HEK293 (cell line): ENCODE measurements around the gene ADAR.

ENCODE experiments used
- CTCF ChIA-PET: fragments of 350-600 bp; formaldehyde crosslinking; extraction: SDS; loops from one replicate; lab custom pipeline; 2021; ENCODE audit warnings: antibody characterized with exemption; lab: Yijun Ruan, JAX
- POLR2A ChIA-PET: fragments of 300-600 bp; formaldehyde crosslinking; extraction: SDS; loops from one replicate; lab custom pipeline; 2020; ENCODE audit warnings: antibody characterized with exemption, inconsistent platforms; lab: Yijun Ruan, JAX
- H3K27ac ChIP-seq: fragments of 200-500 bp; sonication (Bioruptor generic); 2 replicates; pipeline ENCODE4 v1.5.1; 2014; ENCODE audit warnings: low read depth, low read length, control low read depth, inconsistent platforms; ENCODE audit errors: extremely low read depth
- H3K36me3 ChIP-seq, 2 experiments: fragments of 200-500 bp in 1 of 2; sonication (Bioruptor generic) in 1 of 2; 1 replicate in 1 of 2; 2 replicates in 1 of 2; pipeline ENCODE4 v1.5.1; 2014 to 2017; ENCODE audit warnings: inconsistent platforms in 2 of 2, low read length in 2 of 2; ENCODE audit not compliant: control insufficient read depth in 2 of 2, insufficient read depth in 1 of 2
- H3K4me1 ChIP-seq: fragments of 200-500 bp; sonication (Bioruptor generic); 2 replicates; pipeline ENCODE4 v1.5.1; 2014; ENCODE audit warnings: mild to moderate bottlenecking, low read length, inconsistent platforms; ENCODE audit not compliant: control insufficient read depth, insufficient read depth
- H3K4me3 ChIP-seq: 2 replicates; pipeline ENCODE4 v1.5.1; 2011; ENCODE audit warnings: low read depth, mild to moderate bottlenecking, control low read depth, low read length, moderate library complexity
- H3K9me3 ChIP-seq: fragments of 200-500 bp; sonication (Bioruptor generic); 2 replicates; pipeline ENCODE4 v1.5.1; 2014; ENCODE audit warnings: low read depth, low read length, inconsistent platforms; ENCODE audit not compliant: control insufficient read depth, insufficient read depth
- BCL11B ChIP-seq: fragments of 450-650 bp; formaldehyde crosslinking; IDR thresholded peaks from 2 replicates; pipeline ENCODE4 v1.5.1; 2016; ENCODE audit warnings: low read depth, missing biosample characterization, missing genetic modification characterization
- FEZF1 ChIP-seq: fragments of 450-650 bp; formaldehyde crosslinking; IDR thresholded peaks from 2 replicates; pipeline ENCODE4 v1.5.1; 2016; ENCODE audit warnings: missing biosample characterization, missing genetic modification characterization
- HOXA7 ChIP-seq: sonication (generic); formaldehyde crosslinking; IDR thresholded peaks from 2 replicates; pipeline ENCODE4 v1.8.1; 2022; ENCODE audit warnings: missing genetic modification reagents, borderline replicate concordance
- SP3 ChIP-seq: fragments of 450-650 bp; formaldehyde crosslinking; IDR thresholded peaks from 2 replicates; pipeline ENCODE4 v1.5.1; 2016; ENCODE audit warnings: missing biosample characterization, missing genetic modification characterization
- WT1 ChIP-seq: fragments of 450-650 bp; formaldehyde crosslinking; IDR thresholded peaks from 2 replicates; pipeline ENCODE4 v1.5.1; 2016; ENCODE audit warnings: missing biosample characterization, missing genetic modification characterization
- YY2 ChIP-seq: fragments of 450-650 bp; formaldehyde crosslinking; IDR thresholded peaks from 2 replicates; pipeline ENCODE4 v1.5.1; 2016; ENCODE audit warnings: missing biosample characterization, missing genetic modification characterization
- ZBTB17 ChIP-seq: fragments of 450-650 bp; formaldehyde crosslinking; IDR thresholded peaks from 2 replicates; pipeline ENCODE4 v1.5.1; 2016; ENCODE audit warnings: missing biosample characterization, missing genetic modification characterization
- ZBTB8A ChIP-seq: fragments of 450-650 bp; formaldehyde crosslinking; IDR thresholded peaks from 2 replicates; pipeline ENCODE4 v1.5.1; 2016; ENCODE audit warnings: missing biosample characterization, missing genetic modification characterization
- ZFP37 ChIP-seq: fragments of 450-650 bp; formaldehyde crosslinking; IDR thresholded peaks from 2 replicates; pipeline ENCODE4 v1.5.1; 2016; ENCODE audit warnings: missing biosample characterization, missing genetic modification characterization
- ZNF146 ChIP-seq: fragments of 450-650 bp; formaldehyde crosslinking; IDR thresholded peaks from 2 replicates; pipeline ENCODE4 v1.5.1; 2016; ENCODE audit warnings: missing biosample characterization, missing genetic modification characterization
- ZNF184 ChIP-seq: fragments of 450-650 bp; IDR thresholded peaks from 2 replicates; pipeline ENCODE4 v1.5.1; 2018; ENCODE audit warnings: missing biosample characterization, mild to moderate bottlenecking, missing genetic modification characterization
- ZNF341 ChIP-seq: fragments of 450-650 bp; formaldehyde crosslinking; IDR thresholded peaks from 2 replicates; pipeline ENCODE4; 2016; ENCODE audit warnings: low read depth, missing biosample characterization, missing genetic modification characterization
- ZNF350 ChIP-seq: fragments of 450-650 bp; formaldehyde crosslinking; IDR thresholded peaks from 2 replicates; pipeline ENCODE4 v1.5.0; 2017; ENCODE audit warnings: missing biosample characterization, mild to moderate bottlenecking, missing genetic modification characterization
- ZNF394 ChIP-seq: fragments of 450-650 bp; formaldehyde crosslinking; IDR thresholded peaks from 2 replicates; pipeline ENCODE4 v1.5.1; 2016; ENCODE audit warnings: missing biosample characterization, missing genetic modification characterization, mild to moderate bottlenecking, moderate library complexity, borderline replicate concordance
- ZNF596 ChIP-seq: fragments of 450-650 bp; IDR thresholded peaks from 2 replicates; pipeline ENCODE4 v1.5.0; 2018; ENCODE audit warnings: missing biosample characterization, mild to moderate bottlenecking, missing genetic modification characterization, moderate library complexity
- ZNF621 ChIP-seq: fragments of 450-650 bp; formaldehyde crosslinking; IDR thresholded peaks from 2 replicates; pipeline ENCODE4 v1.5.1; 2017; ENCODE audit warnings: missing biosample characterization, missing genetic modification characterization
- TF ChIP-seq, protein P1 (sequence below): fragments of 450-650 bp; formaldehyde crosslinking; IDR thresholded peaks from 2 replicates; pipeline ENCODE4 v1.5.1; 2016; ENCODE audit warnings: missing biosample characterization, missing genetic modification characterization
- TF ChIP-seq, protein P2 (sequence below): fragments of 450-650 bp; formaldehyde crosslinking; IDR thresholded peaks from 2 replicates; pipeline ENCODE4 v1.5.1; 2017; ENCODE audit warnings: missing biosample characterization, mild to moderate bottlenecking, missing genetic modification characterization, moderate library complexity
- TF ChIP-seq, protein P3 (sequence below): fragments of 450-650 bp; formaldehyde crosslinking; IDR thresholded peaks from 2 replicates; pipeline ENCODE4 v1.5.1; 2016; ENCODE audit warnings: missing biosample characterization, missing genetic modification characterization
- TF ChIP-seq, protein P4 (sequence below): fragments of 450-650 bp; formaldehyde crosslinking; IDR thresholded peaks from 2 replicates; pipeline ENCODE4 v1.5.1; 2016; ENCODE audit warnings: missing biosample characterization, missing genetic modification characterization
- TF ChIP-seq, protein P5 (sequence below): fragments of 450-650 bp; formaldehyde crosslinking; IDR thresholded peaks from 2 replicates; pipeline ENCODE4 v1.5.1; 2016; ENCODE audit warnings: missing biosample characterization, missing genetic modification characterization
- TF ChIP-seq, protein P6 (sequence below): fragments of 450-650 bp; formaldehyde crosslinking; IDR thresholded peaks from 2 replicates; pipeline ENCODE4 v1.5.1; 2016; ENCODE audit warnings: missing biosample characterization, missing genetic modification characterization
- TF ChIP-seq, protein P7 (sequence below): fragments of 450-650 bp; formaldehyde crosslinking; IDR thresholded peaks from 2 replicates; pipeline ENCODE4 v1.5.1; 2016; ENCODE audit warnings: missing biosample characterization, missing genetic modification characterization, low read depth

ADAR gene

DNA sequence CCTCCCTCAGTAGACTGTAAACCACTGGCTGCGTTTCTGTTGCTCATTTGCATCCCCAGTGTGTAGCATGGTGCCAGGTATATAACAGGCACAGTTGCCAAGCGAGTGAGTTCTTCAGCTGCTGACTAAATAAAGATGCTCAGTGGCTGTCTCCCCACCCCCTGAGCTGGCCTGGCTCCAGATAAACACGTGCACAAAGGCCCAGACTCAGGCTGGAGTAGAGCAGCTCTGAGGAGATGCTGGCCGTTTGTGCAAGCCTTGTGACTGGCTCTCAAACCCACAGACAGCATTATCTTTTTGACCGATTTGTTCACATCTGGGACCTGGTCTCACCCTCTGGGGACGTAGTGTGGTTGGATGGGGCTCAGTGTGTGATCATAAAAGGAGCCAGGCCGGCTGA lies 33.3 kb downstream of the ADAR start:
- Histone ChIP-seq H3K4me1 (peaks cover 6% of the 10 kb centered on the region; the same call in 1 of the 2 replicates), H3K36me3 (peaks cover 0 to 30% of the 10 kb centered on the region in 2 experiments; a peak in 1 of 3 replicates), H3K4me3 (no peak overlapping the region), H3K27ac (no peak overlapping the region), H3K9me3 (no peaks in the 10 kb centered on the region)
- POLR2A ChIA-PET: interaction anchor here (0.8 kb wide), 1 partner anchor 33 kb away, joined by 3 read pairs; no protein-coding TSS in a partner anchor
- TF ChIP-seq, protein P1, sequence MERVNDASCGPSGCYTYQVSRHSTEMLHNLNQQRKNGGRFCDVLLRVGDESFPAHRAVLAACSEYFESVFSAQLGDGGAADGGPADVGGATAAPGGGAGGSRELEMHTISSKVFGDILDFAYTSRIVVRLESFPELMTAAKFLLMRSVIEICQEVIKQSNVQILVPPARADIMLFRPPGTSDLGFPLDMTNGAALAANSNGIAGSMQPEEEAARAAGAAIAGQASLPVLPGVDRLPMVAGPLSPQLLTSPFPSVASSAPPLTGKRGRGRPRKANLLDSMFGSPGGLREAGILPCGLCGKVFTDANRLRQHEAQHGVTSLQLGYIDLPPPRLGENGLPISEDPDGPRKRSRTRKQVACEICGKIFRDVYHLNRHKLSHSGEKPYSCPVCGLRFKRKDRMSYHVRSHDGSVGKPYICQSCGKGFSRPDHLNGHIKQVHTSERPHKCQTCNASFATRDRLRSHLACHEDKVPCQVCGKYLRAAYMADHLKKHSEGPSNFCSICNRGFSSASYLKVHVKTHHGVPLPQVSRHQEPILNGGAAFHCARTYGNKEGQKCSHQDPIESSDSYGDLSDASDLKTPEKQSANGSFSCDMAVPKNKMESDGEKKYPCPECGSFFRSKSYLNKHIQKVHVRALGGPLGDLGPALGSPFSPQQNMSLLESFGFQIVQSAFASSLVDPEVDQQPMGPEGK (tag by site-specific recombination): 0 out of 2 replicates have a peak, but pooled peaks have one; percentile 15
- TF ChIP-seq ZNF394: peak; percentile 69; the same call in 1 of the 2 replicates
- no peak for TF ChIP-seq SP3 (tag by site-specific recombination)
- peak; percentile 39; the same call in 1 of the 2 replicates for TF ChIP-seq FEZF1
- TF ChIP-seq ZBTB17: 0 out of 2 replicates have a peak, but pooled peaks have one; percentile 11
- TF ChIP-seq ZFP37 (tag by site-specific recombination): no peak
- TF ChIP-seq, all 188 proteins: peak for 4
- CTCF ChIA-PET: interaction anchor here (1.4 to 3.1 kb wide), 2 partner anchors 15 to 289 kb away, joined by 3 to 18 read pairs; no protein-coding TSS in a partner anchor

DNA sequence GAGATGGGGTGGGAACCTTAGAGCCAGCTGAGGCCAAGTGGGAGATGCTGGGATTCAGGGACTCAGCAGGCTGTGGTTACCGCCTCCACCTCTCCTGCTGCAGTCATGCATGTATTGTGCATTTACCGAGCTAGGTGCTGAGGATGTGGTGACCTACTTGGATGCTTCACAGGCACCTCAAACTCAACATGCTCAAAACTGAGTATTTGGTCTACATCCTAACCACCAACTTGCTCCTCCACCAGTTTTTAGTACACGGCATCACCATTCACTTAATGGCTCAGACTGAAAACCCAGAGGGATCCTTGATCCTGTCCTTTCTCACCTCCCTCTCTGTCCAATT lies 34.8 kb downstream of the ADAR start:
- no peak overlapping the region for H3K27ac ChIP-seq
- H3K36me3 ChIP-seq: peaks cover 0 to 15% of the 10 kb centered on the region in 2 experiments; a peak in 1 of 3 replicates
- ChIA-PET POLR2A (no interaction called here), CTCF (interaction anchor here (1.1 to 3.1 kb wide), 2 partner anchors 13 to 175 kb away, joined by 3 to 18 read pairs; no protein-coding TSS in a partner anchor)
- no peaks in the 10 kb centered on the region for H3K9me3 ChIP-seq
- no peak overlapping the region for H3K4me3 ChIP-seq
- peaks cover 6% of the 10 kb centered on the region; the same call in 1 of the 2 replicates for H3K4me1 ChIP-seq
- TF ChIP-seq ZNF146 (tag by site-specific recombination): no peak
- no peak for TF ChIP-seq YY2 (tag by site-specific recombination)
- TF ChIP-seq, protein P2, sequence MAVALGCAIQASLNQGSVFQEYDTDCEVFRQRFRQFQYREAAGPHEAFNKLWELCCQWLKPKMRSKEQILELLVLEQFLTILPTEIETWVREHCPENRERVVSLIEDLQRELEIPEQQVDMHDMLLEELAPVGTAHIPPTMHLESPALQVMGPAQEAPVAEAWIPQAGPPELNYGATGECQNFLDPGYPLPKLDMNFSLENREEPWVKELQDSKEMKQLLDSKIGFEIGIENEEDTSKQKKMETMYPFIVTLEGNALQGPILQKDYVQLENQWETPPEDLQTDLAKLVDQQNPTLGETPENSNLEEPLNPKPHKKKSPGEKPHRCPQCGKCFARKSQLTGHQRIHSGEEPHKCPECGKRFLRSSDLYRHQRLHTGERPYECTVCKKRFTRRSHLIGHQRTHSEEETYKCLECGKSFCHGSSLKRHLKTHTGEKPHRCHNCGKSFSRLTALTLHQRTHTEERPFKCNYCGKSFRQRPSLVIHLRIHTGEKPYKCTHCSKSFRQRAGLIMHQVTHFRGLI: no peak
- TF ChIP-seq, protein P3, sequence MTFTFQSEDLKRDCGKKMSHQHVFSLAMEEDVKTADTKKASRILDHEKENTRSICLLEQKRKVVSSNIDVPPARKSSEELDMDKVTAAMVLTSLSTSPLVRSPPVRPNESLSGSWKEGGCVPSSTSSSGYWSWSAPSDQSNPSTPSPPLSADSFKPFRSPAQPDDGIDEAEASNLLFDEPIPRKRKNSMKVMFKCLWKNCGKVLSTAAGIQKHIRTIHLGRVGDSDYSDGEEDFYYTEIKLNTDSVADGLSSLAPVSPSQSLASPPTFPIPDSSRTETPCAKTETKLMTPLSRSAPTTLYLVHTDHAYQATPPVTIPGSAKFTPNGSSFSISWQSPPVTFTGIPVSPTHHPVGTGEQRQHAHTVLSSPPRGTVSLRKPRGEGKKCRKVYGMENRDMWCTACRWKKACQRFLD: no peak
- no peak for TF ChIP-seq BCL11B (tag by site-specific recombination)
- no peak for TF ChIP-seq ZNF350 (tag by site-specific recombination)
- no peak for TF ChIP-seq ZNF621
- TF ChIP-seq, protein P4, sequence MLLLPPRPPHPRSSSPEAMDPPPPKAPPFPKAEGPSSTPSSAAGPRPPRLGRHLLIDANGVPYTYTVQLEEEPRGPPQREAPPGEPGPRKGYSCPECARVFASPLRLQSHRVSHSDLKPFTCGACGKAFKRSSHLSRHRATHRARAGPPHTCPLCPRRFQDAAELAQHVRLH (tag by site-specific recombination): no peak
- TF ChIP-seq ZNF341 (tag by site-specific recombination): no peak
- TF ChIP-seq, protein P5, sequence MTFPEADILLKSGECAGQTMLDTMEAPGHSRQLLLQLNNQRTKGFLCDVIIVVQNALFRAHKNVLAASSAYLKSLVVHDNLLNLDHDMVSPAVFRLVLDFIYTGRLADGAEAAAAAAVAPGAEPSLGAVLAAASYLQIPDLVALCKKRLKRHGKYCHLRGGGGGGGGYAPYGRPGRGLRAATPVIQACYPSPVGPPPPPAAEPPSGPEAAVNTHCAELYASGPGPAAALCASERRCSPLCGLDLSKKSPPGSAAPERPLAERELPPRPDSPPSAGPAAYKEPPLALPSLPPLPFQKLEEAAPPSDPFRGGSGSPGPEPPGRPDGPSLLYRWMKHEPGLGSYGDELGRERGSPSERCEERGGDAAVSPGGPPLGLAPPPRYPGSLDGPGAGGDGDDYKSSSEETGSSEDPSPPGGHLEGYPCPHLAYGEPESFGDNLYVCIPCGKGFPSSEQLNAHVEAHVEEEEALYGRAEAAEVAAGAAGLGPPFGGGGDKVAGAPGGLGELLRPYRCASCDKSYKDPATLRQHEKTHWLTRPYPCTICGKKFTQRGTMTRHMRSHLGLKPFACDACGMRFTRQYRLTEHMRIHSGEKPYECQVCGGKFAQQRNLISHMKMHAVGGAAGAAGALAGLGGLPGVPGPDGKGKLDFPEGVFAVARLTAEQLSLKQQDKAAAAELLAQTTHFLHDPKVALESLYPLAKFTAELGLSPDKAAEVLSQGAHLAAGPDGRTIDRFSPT (tag by site-specific recombination): no peak
- TF ChIP-seq WT1 (tag by site-specific recombination): no peak
- TF ChIP-seq, protein P6, sequence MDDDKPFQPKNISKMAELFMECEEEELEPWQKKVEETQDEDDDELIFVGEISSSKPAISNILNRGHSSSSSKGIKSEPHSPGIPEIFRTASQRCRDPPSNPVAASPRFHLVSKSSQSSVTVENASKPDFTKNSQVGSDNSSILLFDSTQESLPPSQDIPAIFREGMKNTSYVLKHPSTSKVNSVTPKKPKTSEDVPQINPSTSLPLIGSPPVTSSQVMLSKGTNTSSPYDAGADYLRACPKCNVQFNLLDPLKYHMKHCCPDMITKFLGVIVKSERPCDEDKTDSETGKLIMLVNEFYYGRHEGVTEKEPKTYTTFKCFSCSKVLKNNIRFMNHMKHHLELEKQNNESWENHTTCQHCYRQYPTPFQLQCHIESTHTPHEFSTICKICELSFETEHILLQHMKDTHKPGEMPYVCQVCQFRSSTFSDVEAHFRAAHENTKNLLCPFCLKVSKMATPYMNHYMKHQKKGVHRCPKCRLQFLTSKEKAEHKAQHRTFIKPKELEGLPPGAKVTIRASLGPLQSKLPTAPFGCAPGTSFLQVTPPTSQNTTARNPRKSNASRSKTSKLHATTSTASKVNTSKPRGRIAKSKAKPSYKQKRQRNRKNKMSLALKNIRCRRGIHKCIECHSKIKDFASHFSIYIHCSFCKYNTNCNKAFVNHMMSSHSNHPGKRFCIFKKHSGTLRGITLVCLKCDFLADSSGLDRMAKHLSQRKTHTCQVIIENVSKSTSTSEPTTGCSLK (tag by site-specific recombination): no peak
- TF ChIP-seq ZBTB8A (tag by site-specific recombination): no peak
- no peak for TF ChIP-seq HOXA7 (CRISPR knock-in tag)
- no peak for TF ChIP-seq ZNF596 (tag by site-specific recombination)
- TF ChIP-seq ZNF184: no peak
- TF ChIP-seq, protein P7, sequence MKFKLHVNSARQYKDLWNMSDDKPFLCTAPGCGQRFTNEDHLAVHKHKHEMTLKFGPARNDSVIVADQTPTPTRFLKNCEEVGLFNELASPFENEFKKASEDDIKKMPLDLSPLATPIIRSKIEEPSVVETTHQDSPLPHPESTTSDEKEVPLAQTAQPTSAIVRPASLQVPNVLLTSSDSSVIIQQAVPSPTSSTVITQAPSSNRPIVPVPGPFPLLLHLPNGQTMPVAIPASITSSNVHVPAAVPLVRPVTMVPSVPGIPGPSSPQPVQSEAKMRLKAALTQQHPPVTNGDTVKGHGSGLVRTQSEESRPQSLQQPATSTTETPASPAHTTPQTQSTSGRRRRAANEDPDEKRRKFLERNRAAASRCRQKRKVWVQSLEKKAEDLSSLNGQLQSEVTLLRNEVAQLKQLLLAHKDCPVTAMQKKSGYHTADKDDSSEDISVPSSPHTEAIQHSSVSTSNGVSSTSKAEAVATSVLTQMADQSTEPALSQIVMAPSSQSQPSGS: no peak
